Measurements from ENCODE around the gene CSNK1D.
"Not testable (repeated sequence)": the region's sequence is repeated elsewhere in the genome, so short reads cannot be mapped to it uniquely, and the experiment has no call there.

CSNK1D gene

DNA sequence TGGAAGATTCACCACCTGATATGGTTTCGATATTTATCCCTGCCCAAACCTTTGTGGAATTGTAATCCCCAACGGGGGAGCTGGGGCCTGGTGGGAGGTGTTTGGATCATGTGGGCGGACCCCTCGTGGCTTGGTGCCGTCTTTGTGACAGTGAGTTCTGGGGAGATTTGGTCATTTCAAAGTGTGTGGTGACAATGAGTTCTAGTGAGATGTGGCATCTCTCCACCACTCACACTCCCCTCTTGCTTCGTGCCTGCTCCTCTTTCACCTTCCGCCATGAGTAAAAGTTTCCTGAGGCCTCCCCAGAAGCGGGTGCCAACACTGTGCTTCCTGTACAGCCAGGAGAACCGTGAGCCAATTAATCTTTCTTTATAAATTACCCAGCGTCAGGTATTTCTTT is 70.5 kb downstream of the CSNK1D start:
- in situ Hi-C loops (cut with MboI; ENCODE audit: low sequenced_read_pairs): no loop called here

DNA sequence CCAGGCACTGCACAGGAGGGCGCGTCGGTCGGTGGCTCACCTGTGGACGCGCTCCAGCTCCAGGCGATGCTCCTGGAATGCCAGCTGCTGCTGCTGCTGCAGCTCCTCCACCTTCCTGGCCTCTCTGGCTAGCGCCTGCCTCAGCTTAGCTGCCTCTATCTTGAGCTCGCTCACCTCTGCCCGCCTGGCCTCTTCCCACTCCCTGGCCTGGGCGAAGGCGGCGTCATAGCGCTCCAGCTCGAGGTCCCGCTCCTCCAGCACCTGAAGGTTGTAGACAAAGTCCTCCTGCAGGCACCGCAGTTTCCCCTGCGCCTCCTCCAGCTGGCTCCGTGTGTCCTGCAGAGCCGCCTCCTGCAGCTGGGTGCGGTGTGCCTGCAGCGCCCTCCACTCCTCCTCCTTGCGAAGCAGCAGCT is 72.0 kb downstream of the CSNK1D start:
- DNase-seq (ENCODE audit: low spot score in 2 of 2): no peak
- peaks cover 25% of the 10 kb centered on the region for H3K36me3 ChIP-seq (replicated peaks)
- H3K9me3 ChIP-seq: no peaks in the 10 kb centered on the region; the same call in 1 of the 2 replicates
- in situ Hi-C loops (cut with MboI; ENCODE audit: low sequenced_read_pairs): no loop called here
- H3K4me1 ChIP-seq: peaks cover 6% of the 10 kb centered on the region
- H3K27me3 ChIP-seq (ENCODE audit: low read depth): no peaks in the 10 kb centered on the region
- no peak overlapping the region for H3K4me3 ChIP-seq

More for the DNA sequence above, 70.5 kb downstream of the CSNK1D start:
- no peak overlapping the region for H3K4me3 ChIP-seq
- H3K27me3 ChIP-seq (ENCODE audit: low read depth): no peaks in the 10 kb centered on the region
- DNase-seq (ENCODE audit: low spot score in 2 of 2): no peak
- no peaks in the 10 kb centered on the region; the same call in 1 of the 2 replicates for H3K9me3 ChIP-seq
- peaks cover 6% of the 10 kb centered on the region for H3K4me1 ChIP-seq
- peaks cover 18% of the 10 kb centered on the region for H3K36me3 ChIP-seq (replicated peaks)

DNA sequence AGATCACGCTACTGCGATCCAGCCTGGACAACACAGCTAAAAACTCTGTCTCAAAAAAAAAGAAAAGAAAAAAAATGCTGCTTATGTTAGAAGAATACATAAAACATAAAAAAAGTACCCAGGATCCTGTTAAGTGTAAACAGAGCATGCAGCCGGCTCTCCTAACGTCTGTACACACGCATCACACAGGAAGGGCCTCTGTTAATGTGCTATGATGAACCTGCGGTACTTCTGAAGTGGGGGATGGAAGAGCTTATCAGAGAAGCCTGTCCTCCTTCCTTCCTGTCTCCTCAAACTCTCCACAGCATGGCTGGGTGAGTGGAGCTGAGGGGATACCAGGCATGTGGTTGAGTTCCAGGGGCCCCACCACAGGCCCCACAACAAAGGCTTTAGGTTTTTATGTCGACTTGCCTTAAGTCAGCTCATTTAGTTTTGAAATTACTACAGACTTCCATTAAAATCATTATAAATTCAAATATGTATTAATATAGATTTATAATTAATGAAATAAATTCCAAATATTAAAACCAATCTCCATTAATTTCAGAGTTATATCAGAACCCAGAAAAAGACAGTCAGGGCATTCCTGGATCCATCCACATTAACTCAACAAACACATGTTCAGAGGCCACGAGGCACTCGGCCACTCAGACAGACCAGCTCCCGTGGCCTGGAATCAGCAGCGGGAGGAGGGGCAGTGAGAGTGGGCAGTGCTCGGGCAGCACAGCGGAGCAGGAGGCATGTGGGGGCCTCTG is 72.6 kb downstream of the CSNK1D start:
- no peak for DNase-seq (ENCODE audit: low spot score in 2 of 2)
- peaks cover under 1% of the 10 kb centered on the region for H3K4me1 ChIP-seq
- no peak overlapping the region for H3K4me3 ChIP-seq
- peaks cover 20% of the 10 kb centered on the region for H3K36me3 ChIP-seq (replicated peaks)
- no peaks in the 10 kb centered on the region for H3K27me3 ChIP-seq (ENCODE audit: low read depth)
- H3K9me3 ChIP-seq: no peaks in the 10 kb centered on the region; the same call in 1 of the 2 replicates
- in situ Hi-C loops (cut with MboI; ENCODE audit: low sequenced_read_pairs): no loop called here

DNA sequence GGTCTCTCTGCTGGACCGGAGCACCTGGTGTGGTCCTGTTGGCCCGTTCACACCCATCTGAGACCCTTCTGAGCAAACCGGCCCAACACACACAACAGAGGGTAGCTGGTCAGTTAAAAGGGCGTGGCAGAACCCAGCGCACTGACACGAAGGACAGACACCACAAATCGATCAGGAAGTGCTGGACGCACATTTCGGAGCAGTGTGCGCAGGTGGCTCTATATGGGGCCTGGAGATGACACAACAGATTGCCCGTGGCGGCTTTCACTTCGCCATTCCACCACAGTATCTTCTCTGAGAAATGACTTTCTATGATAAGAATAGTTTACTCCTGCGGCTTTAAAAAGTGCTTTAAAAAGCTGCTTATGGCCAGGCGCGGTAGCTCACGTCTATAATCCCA is 73.4 kb downstream of the CSNK1D start:
- no peak overlapping the region for H3K4me3 ChIP-seq
- no peaks in the 10 kb centered on the region for H3K4me1 ChIP-seq
- in situ Hi-C loops (cut with MboI; ENCODE audit: low sequenced_read_pairs): no loop called here
- H3K27me3 ChIP-seq (ENCODE audit: low read depth): no peaks in the 10 kb centered on the region
- H3K9me3 ChIP-seq: no peaks in the 10 kb centered on the region; the same call in 1 of the 2 replicates
- no peak for DNase-seq (ENCODE audit: low spot score in 2 of 2)
- H3K36me3 ChIP-seq (replicated peaks): peaks cover 17% of the 10 kb centered on the region

DNA sequence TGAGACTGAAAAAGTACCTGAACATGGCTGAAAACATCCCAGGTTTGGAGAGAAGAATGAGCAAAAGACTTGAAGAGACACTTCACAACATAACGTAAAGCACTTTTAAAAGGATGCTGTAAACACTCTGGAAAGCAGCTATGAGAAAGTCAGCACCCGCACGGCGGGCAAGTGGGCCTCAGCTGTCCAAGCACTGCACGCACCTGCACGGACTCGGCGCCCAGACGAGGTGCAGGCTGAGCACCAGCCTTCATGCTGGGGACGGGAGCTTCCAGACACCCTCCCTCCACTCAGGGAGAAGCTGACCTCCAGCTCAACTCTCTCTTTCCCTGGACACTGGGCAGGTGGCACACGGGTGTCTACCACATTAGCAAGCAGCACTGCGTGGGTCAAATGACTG is 74.0 kb downstream of the CSNK1D start:
- no peak for DNase-seq (ENCODE audit: low spot score in 2 of 2)
- Histone ChIP-seq H3K9me3 (no peaks in the 10 kb centered on the region; the same call in 1 of the 2 replicates), H3K4me1 (no peaks in the 10 kb centered on the region), H3K36me3 (replicated peaks) (peaks cover 21% of the 10 kb centered on the region), H3K27me3 (ENCODE audit: low read depth) (no peaks in the 10 kb centered on the region), H3K4me3 (no peak overlapping the region)
- in situ Hi-C loops (cut with MboI; ENCODE audit: low sequenced_read_pairs): no loop called here

DNA sequence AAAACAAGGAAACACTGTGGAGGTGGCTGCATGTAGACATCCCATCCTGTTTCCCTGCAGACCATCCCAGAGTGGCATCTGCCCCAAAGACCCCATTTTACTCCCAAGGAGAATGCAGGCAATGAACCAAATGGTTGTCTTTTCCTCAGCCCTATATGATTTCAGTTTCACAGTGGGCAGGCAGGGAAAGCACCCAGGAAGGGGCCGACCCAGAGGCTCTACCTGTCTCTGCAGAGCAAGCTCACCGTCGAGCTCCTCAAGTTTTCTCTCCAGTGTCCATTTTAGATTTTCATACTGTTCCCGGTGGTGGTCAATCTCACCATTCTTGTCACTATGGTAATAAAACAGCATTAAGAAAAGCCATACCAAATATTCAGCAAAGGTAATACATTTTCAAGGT is 75.4 kb downstream of the CSNK1D start:
- Histone ChIP-seq H3K27me3 (ENCODE audit: low read depth) (no peaks in the 10 kb centered on the region), H3K36me3 (replicated peaks) (peaks cover 32% of the 10 kb centered on the region), H3K9me3 (no peaks in the 10 kb centered on the region; the same call in 1 of the 2 replicates), H3K4me3 (no peak overlapping the region), H3K4me1 (no peaks in the 10 kb centered on the region)
- in situ Hi-C loops (cut with MboI; ENCODE audit: low sequenced_read_pairs): no loop called here
- no peak for DNase-seq (ENCODE audit: low spot score in 2 of 2)

DNA sequence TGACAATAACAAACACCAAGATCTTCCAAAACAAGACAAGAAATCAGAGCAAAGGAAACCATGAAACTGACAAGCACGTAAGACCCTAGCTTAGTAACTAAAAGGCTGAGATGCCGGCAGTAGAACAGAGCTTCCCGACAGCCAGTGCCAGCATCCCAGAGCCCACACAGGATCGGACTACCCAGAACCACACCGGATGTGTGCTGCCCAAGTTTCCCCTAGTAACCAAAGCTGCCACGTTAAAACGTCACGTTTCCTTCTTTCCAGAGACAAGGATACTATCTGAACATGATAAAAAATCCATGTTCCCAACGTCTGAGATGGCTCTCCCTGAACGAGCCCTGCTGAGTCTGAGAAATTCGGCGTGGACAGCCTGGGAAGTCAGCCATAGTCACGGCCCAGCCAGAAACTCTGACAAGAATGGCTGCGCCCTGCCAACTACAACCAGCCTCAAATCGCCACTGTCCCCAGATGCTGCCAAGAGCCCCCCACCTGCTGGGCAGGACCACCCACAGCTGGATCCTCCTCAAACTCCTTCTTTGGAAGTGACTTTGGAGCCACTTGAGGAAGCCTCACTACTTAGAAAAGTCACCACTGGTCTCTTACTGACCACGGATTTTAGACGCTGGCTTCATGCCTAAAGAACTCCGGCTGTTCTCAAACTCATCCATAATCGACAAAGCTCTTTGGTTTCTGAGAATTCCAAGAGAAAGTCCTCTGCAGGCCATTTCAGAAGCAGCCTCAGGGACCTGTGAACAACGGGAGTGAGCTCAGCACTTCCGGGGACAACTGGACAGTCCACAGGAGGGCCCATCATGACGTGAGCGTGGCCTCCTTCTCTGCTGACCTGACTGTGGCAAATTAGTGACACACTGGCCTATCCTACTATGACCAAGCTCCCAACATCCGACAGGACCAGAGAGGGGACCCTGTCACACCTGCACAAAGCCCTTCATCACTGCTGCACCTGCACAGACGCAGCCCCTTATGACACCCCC is 77.5 kb downstream of the CSNK1D start:
- in situ Hi-C loops (cut with MboI; ENCODE audit: low sequenced_read_pairs): no loop called here
- Histone ChIP-seq H3K9me3 (no peaks in the 10 kb centered on the region), H3K4me3 (no peak overlapping the region), H3K27me3 (ENCODE audit: low read depth) (no peaks in the 10 kb centered on the region), H3K36me3 (replicated peaks) (peaks cover 41% of the 10 kb centered on the region), H3K4me1 (no peaks in the 10 kb centered on the region)
- no peak for DNase-seq (ENCODE audit: low spot score in 2 of 2)

DNA sequence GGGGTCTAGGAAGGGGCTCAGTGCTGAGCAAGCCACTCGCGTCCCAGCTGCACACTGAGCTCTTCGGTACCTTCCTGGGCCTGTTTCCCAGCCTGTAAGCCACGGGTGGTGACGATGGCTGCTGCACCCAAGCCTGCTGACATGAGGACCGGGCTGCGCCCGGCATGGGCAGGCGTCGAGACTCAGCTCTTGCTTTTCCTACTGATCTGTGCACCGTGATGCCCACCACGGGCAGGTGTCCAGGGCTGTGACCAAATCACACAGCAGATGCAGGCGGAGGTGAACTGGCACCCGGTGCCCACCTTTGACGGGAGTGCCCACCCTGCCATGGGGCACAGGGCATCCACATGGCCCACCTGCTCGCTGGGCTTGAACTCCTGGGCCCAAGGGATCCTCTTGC is 78.7 kb downstream of the CSNK1D start:
- in situ Hi-C loops (cut with MboI; ENCODE audit: low sequenced_read_pairs): no loop called here
- Histone ChIP-seq H3K27me3 (ENCODE audit: low read depth) (no peaks in the 10 kb centered on the region), H3K4me3 (no peak overlapping the region), H3K4me1 (no peaks in the 10 kb centered on the region), H3K9me3 (no peaks in the 10 kb centered on the region), H3K36me3 (replicated peaks) (peaks cover 38% of the 10 kb centered on the region)
- DNase-seq (ENCODE audit: low spot score in 2 of 2): no peak

DNA sequence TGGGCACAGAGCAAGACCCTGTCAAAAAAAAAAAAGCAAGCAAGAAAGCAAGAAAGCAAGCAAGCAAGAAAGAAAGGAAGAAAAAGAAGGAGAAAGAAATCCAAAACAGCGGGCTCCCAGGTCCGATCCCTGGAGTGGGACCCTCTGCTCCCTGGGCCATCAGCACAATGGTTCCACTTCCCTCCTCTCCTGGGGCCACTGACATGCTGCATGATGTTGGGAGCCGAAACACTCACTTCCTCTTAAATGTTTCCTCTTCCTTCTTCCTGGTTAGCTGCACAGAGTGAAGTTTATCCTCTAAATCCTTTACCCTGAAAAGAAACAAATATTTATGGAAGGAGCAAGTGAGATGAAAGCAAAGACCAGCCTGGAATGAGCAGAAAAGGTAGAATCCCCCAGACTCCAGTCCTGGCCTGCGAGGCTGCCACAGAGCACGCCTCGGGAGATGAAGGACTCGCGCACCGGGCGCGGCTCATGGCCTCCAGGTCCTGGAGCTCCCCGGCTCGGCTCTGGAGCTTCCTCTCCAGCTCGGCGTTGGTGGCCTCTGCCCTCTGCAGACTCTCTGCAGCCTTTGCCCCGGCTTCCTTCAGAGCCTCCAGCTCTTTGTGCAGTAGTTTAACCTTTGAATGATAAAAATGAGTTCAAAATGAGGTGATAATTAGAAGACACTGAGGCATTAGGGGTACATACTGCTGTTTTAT is 79.8 kb downstream of the CSNK1D start:
- in situ Hi-C loops (cut with MboI; ENCODE audit: low sequenced_read_pairs): no loop called here
- H3K9me3 ChIP-seq: no peaks in the 10 kb centered on the region
- DNase-seq (ENCODE audit: low spot score in 2 of 2): no peak
- H3K36me3 ChIP-seq (replicated peaks): peaks cover 36% of the 10 kb centered on the region
- H3K27me3 ChIP-seq (ENCODE audit: low read depth): no peaks in the 10 kb centered on the region
- no peaks in the 10 kb centered on the region for H3K4me1 ChIP-seq
- H3K4me3 ChIP-seq: no peak overlapping the region

DNA sequence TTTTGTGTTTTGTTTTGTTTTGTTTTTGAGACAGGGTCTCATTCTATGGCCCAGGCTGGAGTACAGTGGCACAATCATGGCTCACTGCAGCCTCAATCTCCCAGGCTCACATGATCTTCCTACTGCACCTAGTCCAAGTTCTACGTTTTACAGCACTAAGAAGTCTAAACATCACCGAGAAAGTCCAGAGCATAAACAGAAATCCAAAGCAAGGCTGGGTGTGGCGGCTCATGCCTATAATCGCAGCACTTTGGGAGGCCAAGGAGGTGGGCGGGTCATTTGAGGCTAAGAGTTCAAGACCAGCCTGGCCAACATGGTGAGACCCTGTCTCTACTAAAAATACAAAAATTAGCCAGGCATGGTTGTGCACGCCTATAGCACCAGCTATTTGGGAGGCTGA is 80.5 kb downstream of the CSNK1D start:
- H3K4me1 ChIP-seq; in situ Hi-C loops (cut with MboI; ENCODE audit: low sequenced_read_pairs); DNase-seq (ENCODE audit: low spot score in 2 of 2); H3K4me3 ChIP-seq; H3K9me3 ChIP-seq; H3K27me3 ChIP-seq (ENCODE audit: low read depth): not testable (repeated sequence)
- peaks cover 33% of the 10 kb centered on the region for H3K36me3 ChIP-seq (replicated peaks)

Data from HAP-1 (cell line).